ENCODE results near the gene CUX1. TPM values are rescaled to one million over a fixed set of nuclear protein-coding genes. Genes with fewer than 3 reads are reported as not detected.

CUX1 gene
- total and polyA plus RNA-seq, 4 donors, result 40.5 to 138 (median 69.1) TPM

DNA sequence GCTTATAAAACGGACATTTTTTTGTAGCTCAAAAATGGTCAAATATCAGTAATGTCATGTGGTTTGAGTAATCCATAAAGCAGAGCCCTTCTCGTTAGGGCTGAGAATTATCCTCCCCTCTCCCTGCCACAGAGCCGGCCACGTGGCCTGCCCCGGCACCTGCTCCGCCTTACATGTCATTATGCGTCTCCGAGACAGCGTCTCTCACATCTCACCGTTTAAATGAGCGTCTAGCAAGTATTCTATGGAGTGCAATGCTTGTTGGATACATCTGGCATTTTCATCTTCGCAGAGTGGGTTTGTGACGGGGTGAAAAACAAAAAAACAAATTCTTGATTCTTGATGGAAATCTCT, 86.1 kb downstream of the CUX1 start:
- H3K4me1 ChIP-seq (ENCODE audit: control insufficient read depth in 5 of 5, insufficient read depth in 5 of 5, low read length in 5 of 5), result peaks cover 0 to 15% (median 5%) of the 10 kb centered on the region in 5 donors
- H3K9ac ChIP-seq (ENCODE audit: insufficient read depth in 1 of 2, low read length in 2 of 2), result no peak overlapping the region
- H3K36me3 ChIP-seq (ENCODE audit: control insufficient read depth in 4 of 4, insufficient read depth in 4 of 4, low read length in 4 of 4), result no peaks in the 10 kb centered on the region
- DNase-seq (no peak), ATAC-seq (ENCODE audit: insufficient read depth, low FRiP score) (no peak)
- no peaks in the 10 kb centered on the region for H3K9me3 ChIP-seq (ENCODE audit: control insufficient read depth in 4 of 4, insufficient read depth in 3 of 4, low read length in 3 of 4)
- H3K4me3 ChIP-seq, result no peak overlapping the region
- 94 to 96% methylated on average over 13 of the region's 13 CpGs for WGBS, 2 donors
- no peak for TF ChIP-seq CTCF (IDR thresholded peaks at IDR 0.05; ENCODE audit: control extremely low read depth, extremely low read depth)
- H3K27ac ChIP-seq (ENCODE audit: low read depth in 1 of 2, low read length in 1 of 2), result no peak overlapping the region
- H3K27me3 ChIP-seq (ENCODE audit: control insufficient read depth in 3 of 3, insufficient read depth in 3 of 3, low read length in 2 of 3), result no peaks in the 10 kb centered on the region

DNA sequence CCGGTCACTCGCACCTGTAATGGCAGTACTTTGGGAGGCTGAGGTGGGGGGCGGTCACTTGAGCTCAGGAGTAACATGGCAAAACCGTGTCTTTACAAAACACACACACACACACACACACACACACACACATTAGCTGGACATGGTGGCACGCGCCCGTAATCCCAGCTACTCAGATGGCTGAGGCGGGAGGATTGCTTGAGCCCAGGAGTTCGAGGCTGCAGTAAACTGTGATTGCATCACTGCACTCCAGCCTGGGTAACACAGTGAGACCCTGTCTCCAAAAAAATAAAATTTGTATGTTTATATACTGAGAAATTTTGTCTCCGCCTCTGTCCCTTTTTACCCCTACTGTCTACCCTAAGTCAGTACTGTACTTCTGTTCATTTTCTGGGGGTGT, 86.6 kb downstream of the CUX1 start:
- Histone ChIP-seq H3K36me3 (ENCODE audit: control insufficient read depth in 4 of 4, insufficient read depth in 4 of 4, low read length in 4 of 4) (no peaks in the 10 kb centered on the region), H3K9me3 (ENCODE audit: control insufficient read depth in 4 of 4, insufficient read depth in 3 of 4, low read length in 3 of 4) (no peaks in the 10 kb centered on the region), H3K9ac (ENCODE audit: insufficient read depth in 1 of 2, low read length in 2 of 2) (no peak overlapping the region), H3K4me1 (ENCODE audit: control insufficient read depth in 5 of 5, insufficient read depth in 5 of 5, low read length in 5 of 5) (peaks cover 0 to 15% (median 5%) of the 10 kb centered on the region in 5 donors), H3K27ac (ENCODE audit: low read depth in 1 of 2, low read length in 1 of 2) (no peak overlapping the region), H3K27me3 (ENCODE audit: control insufficient read depth in 3 of 3, insufficient read depth in 3 of 3, low read length in 2 of 3) (no peaks in the 10 kb centered on the region), H3K4me3 (no peak overlapping the region)
- TF ChIP-seq CTCF (IDR thresholded peaks at IDR 0.05; ENCODE audit: control extremely low read depth, extremely low read depth), result no peak
- WGBS, 2 donors, result 83 to 86% methylated on average over 10 of the region's 10 CpGs
- ATAC-seq (ENCODE audit: insufficient read depth, low FRiP score) (no peak), DNase-seq (no peak)

GRCh38 chr7:101905203-101905865, 87.9 kb downstream of the CUX1 start:
- Histone ChIP-seq H3K4me1 (ENCODE audit: control insufficient read depth in 5 of 5, insufficient read depth in 5 of 5, low read length in 5 of 5) (peaks cover 0 to 9% (median 5%) of the 10 kb centered on the region in 5 donors), H3K9ac (ENCODE audit: insufficient read depth in 1 of 2, low read length in 2 of 2) (no peak overlapping the region), H3K27ac (ENCODE audit: low read depth in 1 of 2, low read length in 1 of 2) (no peak overlapping the region), H3K9me3 (ENCODE audit: control insufficient read depth in 4 of 4, insufficient read depth in 3 of 4, low read length in 3 of 4) (no peaks in the 10 kb centered on the region), H3K27me3 (ENCODE audit: control insufficient read depth in 3 of 3, insufficient read depth in 3 of 3, low read length in 2 of 3) (no peaks in the 10 kb centered on the region), H3K4me3 (no peak overlapping the region), H3K36me3 (ENCODE audit: control insufficient read depth in 4 of 4, insufficient read depth in 4 of 4, low read length in 4 of 4) (no peaks in the 10 kb centered on the region)
- no peak for TF ChIP-seq CTCF (IDR thresholded peaks at IDR 0.05; ENCODE audit: control extremely low read depth, extremely low read depth)
- ATAC-seq (ENCODE audit: insufficient read depth, low FRiP score) (no peak), DNase-seq (no peak)
- WGBS, 2 donors, result 88 to 92% methylated on average over 17 of the region's 17 CpGs
